GM23338 (cell line): ENCODE data around the gene CD40LG. TPM values are rescaled to one million over a fixed set of nuclear protein-coding genes. Genes with fewer than 3 reads are reported as not detected.

ENCODE experiments used
- ATAC-seq: fragments of 200-7000 bp; cut with Tn5 transposase; 3 replicates; pipeline ENCODE4 v1.9.1; 2020
- DNase-seq: peaks from one replicate; pipeline ENCODE4 v3.0.0-alpha.2; 2015; ENCODE audit warnings: low spot score
- H2AFZ ChIP-seq: fragments of 200-600 bp; sonication (generic); 2 replicates; pipeline ENCODE4 v1.8.0; 2016; ENCODE audit warnings: antibody characterized with exemption, mild to moderate bottlenecking, moderate library complexity
- H3F3A ChIP-seq: fragments of 200-600 bp; sonication (generic); replicated peaks from 2 replicates; pipeline ENCODE4 v1.8.0; 2017; ENCODE audit warnings: antibody characterized with exemption, mixed run types, low read depth
- H3K27ac ChIP-seq: fragments of 200-600 bp; sonication (generic); 2 replicates; pipeline ENCODE4 v1.6.1; 2016; ENCODE audit warnings: low read depth
- H3K27me3 ChIP-seq: fragments of 200-600 bp; sonication (generic); 2 replicates; pipeline ENCODE4 v1.8.0; 2016; ENCODE audit warnings: mild to moderate bottlenecking, mixed run types, moderate library complexity; ENCODE audit not compliant: insufficient read depth
- H3K36me3 ChIP-seq: fragments of 200-600 bp; sonication (generic); 2 replicates; pipeline ENCODE4 v1.8.0; 2016; ENCODE audit warnings: mild to moderate bottlenecking; ENCODE audit not compliant: insufficient read depth
- H3K4me1 ChIP-seq: fragments of 200-600 bp; sonication (generic); 2 replicates; pipeline ENCODE4 v1.8.0; 2016; ENCODE audit warnings: mild to moderate bottlenecking, moderate library complexity; ENCODE audit not compliant: insufficient read depth
- H3K4me2 ChIP-seq: fragments of 200-600 bp; sonication (generic); 2 replicates; pipeline ENCODE4 v1.7.1; 2017; ENCODE audit warnings: mixed run types
- H3K4me3 ChIP-seq: fragments of 200-600 bp; sonication (generic); 2 replicates; pipeline ENCODE4 v1.6.1; 2016; ENCODE audit warnings: mixed run types
- H3K79me2 ChIP-seq: fragments of 200-600 bp; sonication (generic); replicated peaks from 2 replicates; pipeline ENCODE4 v1.8.0; 2017; ENCODE audit warnings: mild to moderate bottlenecking; ENCODE audit not compliant: insufficient read depth
- H3K9me2 ChIP-seq: fragments of 200-600 bp; sonication (generic); 2 replicates; pipeline ENCODE4 v1.8.0; 2017; ENCODE audit not compliant: insufficient read depth
- H4K20me1 ChIP-seq: fragments of 200-600 bp; sonication (generic); replicated peaks from 2 replicates; pipeline ENCODE4 v1.8.0; 2017; ENCODE audit warnings: mild to moderate bottlenecking; ENCODE audit not compliant: insufficient read depth
- H3K27ac Mint-ChIP-seq: 2 replicates; pipeline ENCODE4 v1.8.0; 2020; ENCODE audit warnings: inconsistent platforms, mild to moderate bottlenecking, moderate library complexity, mixed read lengths
- H3K27me3 Mint-ChIP-seq: 3 replicates; pipeline ENCODE4 v1.8.0; 2022; ENCODE audit warnings: low read depth, mild to moderate bottlenecking, moderate library complexity, mixed read lengths, inconsistent platforms; ENCODE audit not compliant: insufficient read depth, poor library complexity
- H3K36me3 Mint-ChIP-seq: 3 replicates; pipeline ENCODE4 v1.8.0; 2021; ENCODE audit warnings: low read depth, mild to moderate bottlenecking, inconsistent platforms, moderate library complexity, mixed read lengths
- H3K4me1 Mint-ChIP-seq: 3 replicates; pipeline ENCODE4 v1.8.0; 2020; ENCODE audit warnings: mild to moderate bottlenecking, inconsistent platforms, mixed read lengths
- H3K4me3 Mint-ChIP-seq: 3 replicates; pipeline ENCODE4 v1.8.0; 2021; ENCODE audit warnings: moderate library complexity, mild to moderate bottlenecking, inconsistent platforms, mixed read lengths
- H3K9me3 Mint-ChIP-seq: 3 replicates; pipeline ENCODE4 v1.8.0; 2020; ENCODE audit warnings: moderate library complexity, mild to moderate bottlenecking, inconsistent platforms, mixed read lengths
- CREB1 ChIP-seq: fragments of 250-450 bp; sonication (Bioruptor Pico); IDR thresholded peaks from 2 replicates; pipeline ENCODE4 v1.5.0; 2020; ENCODE audit warnings: low read depth, mild to moderate bottlenecking, moderate library complexity
- EZH2 ChIP-seq: fragments of 200-600 bp; sonication (generic); IDR thresholded peaks from one replicate; pipeline ENCODE4 v1.8.0; 2017; ENCODE audit warnings: antibody characterized with exemption, mild to moderate bottlenecking, low read depth; ENCODE audit not compliant: unreplicated experiment
- EZH2phosphoT487 ChIP-seq: fragments of 200-600 bp; sonication (generic); IDR thresholded peaks from one replicate; pipeline ENCODE4 v1.8.1; 2018; ENCODE audit warnings: antibody characterized with exemption; ENCODE audit not compliant: unreplicated experiment
- JUNB ChIP-seq: IDR thresholded peaks from one replicate; pipeline ENCODE4 v1.6.1; 2016; ENCODE audit warnings: antibody characterized with exemption; ENCODE audit not compliant: unreplicated experiment
- NANOG ChIP-seq: IDR thresholded peaks from 2 replicates; pipeline ENCODE4 v1.6.1; 2016; ENCODE audit warnings: antibody characterized with exemption, borderline replicate concordance
- POLR2AphosphoS5 ChIP-seq: IDR thresholded peaks from 2 replicates; pipeline ENCODE4 v1.6.1; 2016; ENCODE audit warnings: antibody characterized with exemption, low read depth
- STAT1 ChIP-seq: IDR thresholded peaks from one replicate; pipeline ENCODE4 v1.6.1; 2016; ENCODE audit warnings: antibody characterized with exemption; ENCODE audit not compliant: unreplicated experiment
- ZNF114 ChIP-seq: fragments of 250-450 bp; sonication (Bioruptor Pico); IDR thresholded peaks from 2 replicates; pipeline ENCODE4 v1.5.0; 2020; ENCODE audit warnings: mild to moderate bottlenecking, moderate library complexity
- ZNF331 ChIP-seq: fragments of 250-450 bp; sonication (Bioruptor Pico); IDR thresholded peaks from 2 replicates; pipeline ENCODE4 v1.5.0; 2020; ENCODE audit warnings: low read depth, mild to moderate bottlenecking, moderate library complexity
- polyA plus RNA-seq: library from polyadenylated mRNA; unstranded; fragments of >200 nt; fragmentation: Nextera tagmentation; extraction: Ambion mirVana; gene quantifications from 2 replicates; pipeline ENCODE4 v1.2.1, GENCODE V29; 2016
- total RNA-seq: library from RNA; depleted of rRNA; stranded (reverse); fragments of >200 nt; shearing (Covaris generic); gene quantifications from 2 replicates; pipeline ENCODE4 v1.2.3, GENCODE V29; 2014
- TF ChIP-seq, protein P1 (sequence below): IDR thresholded peaks from 2 replicates; pipeline ENCODE4 v1.6.1; 2016; ENCODE audit warnings: antibody characterized with exemption
- TF ChIP-seq, protein P2 (sequence below), 2 experiments: fragments of 200-600 bp in 1 of 2; sonication (generic) in 1 of 2; conservative IDR thresholded peaks; 2 replicates each; pipeline versions ENCODE4 v1.5.1 to v1.6.1; 2016 to 2017; ENCODE audit warnings: antibody characterized with exemption in 2 of 2, low read depth in 2 of 2, mild to moderate bottlenecking in 2 of 2, moderate library complexity in 1 of 2
- TF ChIP-seq, protein P3 (sequence below): fragments of 250-450 bp; sonication (Bioruptor Pico); IDR thresholded peaks from 2 replicates; pipeline ENCODE4 v1.5.0; 2020; ENCODE audit warnings: mild to moderate bottlenecking, moderate library complexity
- TF ChIP-seq, protein P4 (sequence below): IDR thresholded peaks from one replicate; pipeline ENCODE4 v1.6.1; 2018; ENCODE audit warnings: antibody characterized with exemption; ENCODE audit not compliant: unreplicated experiment

Gene CD40LG
- total and polyA plus RNA-seq, 2 experiments from 2014 or later = not detected

DNA sequence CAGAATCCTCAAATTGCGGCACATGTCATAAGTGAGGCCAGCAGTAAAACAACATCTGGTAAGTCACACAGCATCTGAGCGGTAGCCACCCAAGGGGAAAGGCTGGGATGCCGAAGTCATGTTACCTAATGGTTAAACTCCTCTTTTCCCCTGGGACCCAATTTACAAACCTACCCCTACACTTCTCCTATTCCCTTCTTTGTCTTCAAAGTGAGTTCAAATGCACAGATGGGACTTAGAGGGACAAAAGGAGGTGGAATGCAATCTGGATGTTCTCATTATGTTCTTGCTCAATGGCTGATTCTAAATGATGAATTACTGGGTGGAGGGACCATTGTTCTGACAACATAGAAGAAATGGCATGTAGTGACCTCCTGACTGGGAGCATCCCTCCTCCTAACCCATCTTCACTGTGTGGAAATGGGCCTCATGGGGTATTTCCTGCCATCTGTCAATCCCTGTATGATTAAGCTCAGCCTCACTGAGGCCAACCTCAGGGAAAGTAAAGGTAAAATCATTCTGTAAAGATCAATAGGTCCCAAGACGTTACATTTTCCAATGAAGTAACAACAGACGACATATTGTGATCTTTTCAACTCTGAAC lies 8.5 kb downstream of the CD40LG start:
- Histone ChIP-seq H3K4me2 (no peak overlapping the region), H4K20me1 (no peaks in the 10 kb centered on the region), H3K79me2 (no peaks in the 10 kb centered on the region), H2AFZ (no peak overlapping the region), H3K4me1 (no peaks in the 10 kb centered on the region), H3K4me3 (no peak overlapping the region), H3K9me2 (no peaks in the 10 kb centered on the region), H3K27me3 (no peaks in the 10 kb centered on the region), H3K36me3 (no peaks in the 10 kb centered on the region), H3K27ac (no peak overlapping the region), H3F3A (no peaks in the 10 kb centered on the region)
- TF ChIP-seq EZH2phosphoT487 (no peak), ZNF114 (CRISPR knock-in tag) (no peak), ZNF331 (CRISPR knock-in tag) (no peak), CREB1 (no peak), NANOG (no peak), STAT1 (no peak), EZH2 (no peak), POLR2AphosphoS5 (no peak), JUNB (no peak)
- TF ChIP-seq, protein P1, sequence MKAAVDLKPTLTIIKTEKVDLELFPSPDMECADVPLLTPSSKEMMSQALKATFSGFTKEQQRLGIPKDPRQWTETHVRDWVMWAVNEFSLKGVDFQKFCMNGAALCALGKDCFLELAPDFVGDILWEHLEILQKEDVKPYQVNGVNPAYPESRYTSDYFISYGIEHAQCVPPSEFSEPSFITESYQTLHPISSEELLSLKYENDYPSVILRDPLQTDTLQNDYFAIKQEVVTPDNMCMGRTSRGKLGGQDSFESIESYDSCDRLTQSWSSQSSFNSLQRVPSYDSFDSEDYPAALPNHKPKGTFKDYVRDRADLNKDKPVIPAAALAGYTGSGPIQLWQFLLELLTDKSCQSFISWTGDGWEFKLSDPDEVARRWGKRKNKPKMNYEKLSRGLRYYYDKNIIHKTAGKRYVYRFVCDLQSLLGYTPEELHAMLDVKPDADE = no peak
- TF ChIP-seq, protein P2, sequence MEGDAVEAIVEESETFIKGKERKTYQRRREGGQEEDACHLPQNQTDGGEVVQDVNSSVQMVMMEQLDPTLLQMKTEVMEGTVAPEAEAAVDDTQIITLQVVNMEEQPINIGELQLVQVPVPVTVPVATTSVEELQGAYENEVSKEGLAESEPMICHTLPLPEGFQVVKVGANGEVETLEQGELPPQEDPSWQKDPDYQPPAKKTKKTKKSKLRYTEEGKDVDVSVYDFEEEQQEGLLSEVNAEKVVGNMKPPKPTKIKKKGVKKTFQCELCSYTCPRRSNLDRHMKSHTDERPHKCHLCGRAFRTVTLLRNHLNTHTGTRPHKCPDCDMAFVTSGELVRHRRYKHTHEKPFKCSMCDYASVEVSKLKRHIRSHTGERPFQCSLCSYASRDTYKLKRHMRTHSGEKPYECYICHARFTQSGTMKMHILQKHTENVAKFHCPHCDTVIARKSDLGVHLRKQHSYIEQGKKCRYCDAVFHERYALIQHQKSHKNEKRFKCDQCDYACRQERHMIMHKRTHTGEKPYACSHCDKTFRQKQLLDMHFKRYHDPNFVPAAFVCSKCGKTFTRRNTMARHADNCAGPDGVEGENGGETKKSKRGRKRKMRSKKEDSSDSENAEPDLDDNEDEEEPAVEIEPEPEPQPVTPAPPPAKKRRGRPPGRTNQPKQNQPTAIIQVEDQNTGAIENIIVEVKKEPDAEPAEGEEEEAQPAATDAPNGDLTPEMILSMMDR (conservative IDR thresholded peaks at IDR 0.05; ENCODE audit: low read depth in 2 of 2) = no peak
- TF ChIP-seq, protein P3, sequence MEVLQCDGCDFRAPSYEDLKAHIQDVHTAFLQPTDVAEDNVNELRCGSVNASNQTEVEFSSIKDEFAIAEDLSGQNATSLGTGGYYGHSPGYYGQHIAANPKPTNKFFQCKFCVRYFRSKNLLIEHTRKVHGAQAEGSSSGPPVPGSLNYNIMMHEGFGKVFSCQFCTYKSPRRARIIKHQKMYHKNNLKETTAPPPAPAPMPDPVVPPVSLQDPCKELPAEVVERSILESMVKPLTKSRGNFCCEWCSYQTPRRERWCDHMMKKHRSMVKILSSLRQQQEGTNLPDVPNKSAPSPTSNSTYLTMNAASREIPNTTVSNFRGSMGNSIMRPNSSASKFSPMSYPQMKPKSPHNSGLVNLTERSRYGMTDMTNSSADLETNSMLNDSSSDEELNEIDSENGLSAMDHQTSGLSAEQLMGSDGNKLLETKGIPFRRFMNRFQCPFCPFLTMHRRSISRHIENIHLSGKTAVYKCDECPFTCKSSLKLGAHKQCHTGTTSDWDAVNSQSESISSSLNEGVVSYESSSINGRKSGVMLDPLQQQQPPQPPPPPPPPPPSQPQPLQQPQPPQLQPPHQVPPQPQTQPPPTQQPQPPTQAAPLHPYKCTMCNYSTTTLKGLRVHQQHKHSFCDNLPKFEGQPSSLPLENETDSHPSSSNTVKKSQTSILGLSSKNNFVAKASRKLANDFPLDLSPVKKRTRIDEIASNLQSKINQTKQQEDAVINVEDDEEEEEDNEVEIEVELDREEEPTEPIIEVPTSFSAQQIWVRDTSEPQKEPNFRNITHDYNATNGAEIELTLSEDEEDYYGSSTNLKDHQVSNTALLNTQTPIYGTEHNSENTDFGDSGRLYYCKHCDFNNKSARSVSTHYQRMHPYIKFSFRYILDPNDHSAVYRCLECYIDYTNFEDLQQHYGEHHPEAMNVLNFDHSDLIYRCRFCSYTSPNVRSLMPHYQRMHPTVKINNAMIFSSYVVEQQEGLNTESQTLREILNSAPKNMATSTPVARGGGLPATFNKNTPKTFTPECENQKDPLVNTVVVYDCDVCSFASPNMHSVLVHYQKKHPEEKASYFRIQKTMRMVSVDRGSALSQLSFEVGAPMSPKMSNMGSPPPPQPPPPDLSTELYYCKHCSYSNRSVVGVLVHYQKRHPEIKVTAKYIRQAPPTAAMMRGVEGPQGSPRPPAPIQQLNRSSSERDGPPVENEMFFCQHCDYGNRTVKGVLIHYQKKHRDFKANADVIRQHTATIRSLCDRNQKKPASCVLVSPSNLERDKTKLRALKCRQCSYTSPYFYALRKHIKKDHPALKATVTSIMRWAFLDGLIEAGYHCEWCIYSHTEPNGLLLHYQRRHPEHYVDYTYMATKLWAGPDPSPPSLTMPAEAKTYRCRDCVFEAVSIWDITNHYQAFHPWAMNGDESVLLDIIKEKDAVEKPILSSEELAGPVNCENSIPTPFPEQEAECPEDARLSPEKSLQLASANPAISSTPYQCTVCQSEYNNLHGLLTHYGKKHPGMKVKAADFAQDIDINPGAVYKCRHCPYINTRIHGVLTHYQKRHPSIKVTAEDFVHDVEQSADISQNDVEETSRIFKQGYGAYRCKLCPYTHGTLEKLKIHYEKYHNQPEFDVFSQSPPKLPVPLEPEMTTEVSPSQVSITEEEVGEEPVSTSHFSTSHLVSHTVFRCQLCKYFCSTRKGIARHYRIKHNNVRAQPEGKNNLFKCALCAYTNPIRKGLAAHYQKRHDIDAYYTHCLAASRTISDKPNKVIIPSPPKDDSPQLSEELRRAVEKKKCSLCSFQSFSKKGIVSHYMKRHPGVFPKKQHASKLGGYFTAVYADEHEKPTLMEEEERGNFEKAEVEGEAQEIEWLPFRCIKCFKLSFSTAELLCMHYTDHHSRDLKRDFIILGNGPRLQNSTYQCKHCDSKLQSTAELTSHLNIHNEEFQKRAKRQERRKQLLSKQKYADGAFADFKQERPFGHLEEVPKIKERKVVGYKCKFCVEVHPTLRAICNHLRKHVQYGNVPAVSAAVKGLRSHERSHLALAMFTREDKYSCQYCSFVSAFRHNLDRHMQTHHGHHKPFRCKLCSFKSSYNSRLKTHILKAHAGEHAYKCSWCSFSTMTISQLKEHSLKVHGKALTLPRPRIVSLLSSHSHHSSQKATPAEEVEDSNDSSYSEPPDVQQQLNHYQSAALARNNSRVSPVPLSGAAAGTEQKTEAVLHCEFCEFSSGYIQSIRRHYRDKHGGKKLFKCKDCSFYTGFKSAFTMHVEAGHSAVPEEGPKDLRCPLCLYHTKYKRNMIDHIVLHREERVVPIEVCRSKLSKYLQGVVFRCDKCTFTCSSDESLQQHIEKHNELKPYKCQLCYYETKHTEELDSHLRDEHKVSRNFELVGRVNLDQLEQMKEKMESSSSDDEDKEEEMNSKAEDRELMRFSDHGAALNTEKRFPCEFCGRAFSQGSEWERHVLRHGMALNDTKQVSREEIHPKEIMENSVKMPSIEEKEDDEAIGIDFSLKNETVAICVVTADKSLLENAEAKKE (CRISPR knock-in tag) = no peak
- TF ChIP-seq, protein P4, sequence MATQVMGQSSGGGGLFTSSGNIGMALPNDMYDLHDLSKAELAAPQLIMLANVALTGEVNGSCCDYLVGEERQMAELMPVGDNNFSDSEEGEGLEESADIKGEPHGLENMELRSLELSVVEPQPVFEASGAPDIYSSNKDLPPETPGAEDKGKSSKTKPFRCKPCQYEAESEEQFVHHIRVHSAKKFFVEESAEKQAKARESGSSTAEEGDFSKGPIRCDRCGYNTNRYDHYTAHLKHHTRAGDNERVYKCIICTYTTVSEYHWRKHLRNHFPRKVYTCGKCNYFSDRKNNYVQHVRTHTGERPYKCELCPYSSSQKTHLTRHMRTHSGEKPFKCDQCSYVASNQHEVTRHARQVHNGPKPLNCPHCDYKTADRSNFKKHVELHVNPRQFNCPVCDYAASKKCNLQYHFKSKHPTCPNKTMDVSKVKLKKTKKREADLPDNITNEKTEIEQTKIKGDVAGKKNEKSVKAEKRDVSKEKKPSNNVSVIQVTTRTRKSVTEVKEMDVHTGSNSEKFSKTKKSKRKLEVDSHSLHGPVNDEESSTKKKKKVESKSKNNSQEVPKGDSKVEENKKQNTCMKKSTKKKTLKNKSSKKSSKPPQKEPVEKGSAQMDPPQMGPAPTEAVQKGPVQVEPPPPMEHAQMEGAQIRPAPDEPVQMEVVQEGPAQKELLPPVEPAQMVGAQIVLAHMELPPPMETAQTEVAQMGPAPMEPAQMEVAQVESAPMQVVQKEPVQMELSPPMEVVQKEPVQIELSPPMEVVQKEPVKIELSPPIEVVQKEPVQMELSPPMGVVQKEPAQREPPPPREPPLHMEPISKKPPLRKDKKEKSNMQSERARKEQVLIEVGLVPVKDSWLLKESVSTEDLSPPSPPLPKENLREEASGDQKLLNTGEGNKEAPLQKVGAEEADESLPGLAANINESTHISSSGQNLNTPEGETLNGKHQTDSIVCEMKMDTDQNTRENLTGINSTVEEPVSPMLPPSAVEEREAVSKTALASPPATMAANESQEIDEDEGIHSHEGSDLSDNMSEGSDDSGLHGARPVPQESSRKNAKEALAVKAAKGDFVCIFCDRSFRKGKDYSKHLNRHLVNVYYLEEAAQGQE = no peak
- no peak for ATAC-seq
- H3K36me3 Mint-ChIP-seq = no peaks in the 10 kb centered on the region
- peaks cover 2% of the 10 kb centered on the region for H3K27me3 Mint-ChIP-seq
- H3K9me3 Mint-ChIP-seq = no peaks in the 10 kb centered on the region
- DNase-seq = no peak
- H3K4me1 Mint-ChIP-seq = peaks cover 8% of the 10 kb centered on the region; the same call in 2 of the 3 replicates
- no peak overlapping the region for H3K27ac Mint-ChIP-seq
- H3K4me3 Mint-ChIP-seq = no peak overlapping the region
